RWPE2 (cell line): ENCODE data around the gene PTPRN.

Source experiments
- ATAC-seq: fragments of 200-7000 bp; cut with Tn5 transposase; 3 replicates; pipeline ENCODE4 v1.9.1; 2021; ENCODE audit warnings: low read depth
- DNase-seq: peaks from one replicate; pipeline ENCODE4 v3.0.0-alpha.2; 2020; ENCODE audit warnings: low spot score
- H3K27ac ChIP-seq: fragments of 450-650 bp; 2 replicates; pipeline ENCODE4 v1.5.1; 2017; ENCODE audit warnings: mild to moderate bottlenecking; ENCODE audit not compliant: poor library complexity, severe bottlenecking
- H3K27me3 ChIP-seq: fragments of 250-450 bp; sonication (Bioruptor Pico); 2 replicates; pipeline ENCODE4 v1.5.1; 2021; ENCODE audit warnings: mild to moderate bottlenecking, moderate library complexity; ENCODE audit not compliant: insufficient read depth, poor library complexity, severe bottlenecking
- H3K36me3 ChIP-seq: fragments of 250-450 bp; sonication (Bioruptor Pico); 2 replicates; pipeline ENCODE4 v1.5.1; 2020; ENCODE audit warnings: low read depth, mild to moderate bottlenecking, moderate library complexity
- H3K4me1 ChIP-seq: fragments of 250-450 bp; sonication (Bioruptor Pico); 2 replicates; pipeline ENCODE4 v1.5.1; 2021; ENCODE audit warnings: mild to moderate bottlenecking, moderate library complexity; ENCODE audit not compliant: insufficient read depth, poor library complexity, severe bottlenecking
- H3K4me3 ChIP-seq: fragments of 250-450 bp; sonication (Bioruptor Pico); 2 replicates; pipeline ENCODE4 v1.5.1; 2021; ENCODE audit warnings: mild to moderate bottlenecking, moderate library complexity; ENCODE audit not compliant: severe bottlenecking
- H3K9me3 ChIP-seq: fragments of 250-450 bp; sonication (Bioruptor Pico); 2 replicates; pipeline ENCODE4 v1.5.1; 2021; ENCODE audit warnings: mild to moderate bottlenecking, moderate library complexity; ENCODE audit not compliant: severe bottlenecking
- TF ChIP-seq, protein P1 (sequence below): fragments of 450-650 bp; IDR thresholded peaks from one replicate; pipeline ENCODE4 v1.5.1; 2017; ENCODE audit warnings: mild to moderate bottlenecking, moderate library complexity; ENCODE audit not compliant: poor library complexity, severe bottlenecking

PTPRN gene

GRCh38 chr2:219309278-219309677 lies at the start of gene PTPRN:
PTPRN (minus strand) TSS chr2:219309401; CDS start chr2:219309332, 69 bp downstream.
- peak within 1 kb of the TSS; percentile 14 for H3K4me3 ChIP-seq
- no peaks in the 10 kb centered on the region for H3K4me1 ChIP-seq
- no peaks in the 10 kb centered on the region for H3K36me3 ChIP-seq
- ATAC-seq (no peak), DNase-seq (no peak)
- no peak within 1 kb of the TSS for H3K27ac ChIP-seq
- H3K27me3 ChIP-seq = peaks cover 20% of the 10 kb centered on the region
- H3K9me3 ChIP-seq = no peaks in the 10 kb centered on the region
- TF ChIP-seq, protein P1, sequence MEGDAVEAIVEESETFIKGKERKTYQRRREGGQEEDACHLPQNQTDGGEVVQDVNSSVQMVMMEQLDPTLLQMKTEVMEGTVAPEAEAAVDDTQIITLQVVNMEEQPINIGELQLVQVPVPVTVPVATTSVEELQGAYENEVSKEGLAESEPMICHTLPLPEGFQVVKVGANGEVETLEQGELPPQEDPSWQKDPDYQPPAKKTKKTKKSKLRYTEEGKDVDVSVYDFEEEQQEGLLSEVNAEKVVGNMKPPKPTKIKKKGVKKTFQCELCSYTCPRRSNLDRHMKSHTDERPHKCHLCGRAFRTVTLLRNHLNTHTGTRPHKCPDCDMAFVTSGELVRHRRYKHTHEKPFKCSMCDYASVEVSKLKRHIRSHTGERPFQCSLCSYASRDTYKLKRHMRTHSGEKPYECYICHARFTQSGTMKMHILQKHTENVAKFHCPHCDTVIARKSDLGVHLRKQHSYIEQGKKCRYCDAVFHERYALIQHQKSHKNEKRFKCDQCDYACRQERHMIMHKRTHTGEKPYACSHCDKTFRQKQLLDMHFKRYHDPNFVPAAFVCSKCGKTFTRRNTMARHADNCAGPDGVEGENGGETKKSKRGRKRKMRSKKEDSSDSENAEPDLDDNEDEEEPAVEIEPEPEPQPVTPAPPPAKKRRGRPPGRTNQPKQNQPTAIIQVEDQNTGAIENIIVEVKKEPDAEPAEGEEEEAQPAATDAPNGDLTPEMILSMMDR = no peak

- Histone ChIP-seq H3K4me3 (no peak overlapping the region), H3K27me3 (peaks cover 42% of the 10 kb centered on the region), H3K4me1 (no peaks in the 10 kb centered on the region), H3K36me3 (no peaks in the 10 kb centered on the region), H3K9me3 (no peaks in the 10 kb centered on the region), H3K27ac (no peak overlapping the region)
- peak; percentile 30; the same call in 2 of the 3 replicates for ATAC-seq
- DNase-seq = no peak
- TF ChIP-seq, protein P1 = no peak
These were observed 49.2 kb upstream of the PTPRN start for GRCh38 chr2:219358170-219359075.

DNA sequence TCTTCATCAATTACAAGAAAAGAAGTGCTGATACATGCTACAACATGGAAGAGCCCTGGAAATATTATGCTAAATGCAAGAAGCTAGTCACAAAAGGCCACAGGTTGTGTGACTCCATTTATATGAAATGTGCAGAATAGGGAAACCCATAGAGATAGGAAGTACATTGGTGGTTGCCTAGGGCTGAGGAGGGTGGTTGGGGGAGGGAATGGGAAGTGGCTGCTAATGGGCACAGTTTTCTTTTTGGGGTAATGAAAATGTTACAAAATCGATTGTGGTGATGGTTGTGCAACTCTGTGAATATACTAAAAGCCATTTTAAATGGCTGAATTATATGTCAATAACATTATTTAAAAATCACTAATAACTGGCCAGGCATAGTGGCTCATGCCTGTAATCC lies 47.6 kb upstream of the PTPRN start:
- no peak for DNase-seq
- TF ChIP-seq, protein P1 = no peak
- peaks cover 42% of the 10 kb centered on the region for H3K27me3 ChIP-seq

GRCh38 chr2:219354582-219354981 lies 45.4 kb upstream of the PTPRN start:
- TF ChIP-seq, protein P1 = no peak
- Histone ChIP-seq H3K36me3 (no peaks in the 10 kb centered on the region), H3K4me1 (no peaks in the 10 kb centered on the region), H3K9me3 (no peaks in the 10 kb centered on the region), H3K27ac (no peak overlapping the region), H3K27me3 (peaks cover 30% of the 10 kb centered on the region), H3K4me3 (no peak overlapping the region)
- ATAC-seq (no peak), DNase-seq (no peak)

More for the DNA sequence above, 47.6 kb upstream of the PTPRN start:
- H3K36me3 ChIP-seq = no peaks in the 10 kb centered on the region
- H3K4me3 ChIP-seq = no peak overlapping the region
- ATAC-seq = no peak
- no peaks in the 10 kb centered on the region for H3K4me1 ChIP-seq
- H3K27ac ChIP-seq = no peak overlapping the region
- H3K9me3 ChIP-seq = no peaks in the 10 kb centered on the region

DNA sequence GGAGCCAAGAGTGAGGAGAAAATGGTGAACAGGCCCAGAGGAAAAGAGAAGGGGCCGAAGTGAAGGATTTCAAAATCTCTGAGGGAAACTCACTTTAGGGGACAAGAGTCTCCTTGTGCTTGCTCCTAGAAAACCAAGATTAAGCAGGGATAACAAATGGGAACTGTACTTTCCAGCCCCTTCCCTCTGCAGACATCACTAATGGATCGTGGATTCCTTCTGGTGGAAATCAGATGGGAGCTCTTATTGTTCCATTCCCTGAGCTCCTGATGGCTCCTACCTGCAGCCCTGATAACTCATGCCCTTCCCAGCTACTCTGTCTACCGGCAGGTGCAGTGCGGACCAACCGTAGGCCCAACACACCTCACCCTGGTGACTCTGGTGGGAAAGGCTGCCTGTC lies 43.9 kb upstream of the PTPRN start:
- no peak overlapping the region for H3K27ac ChIP-seq
- H3K4me3 ChIP-seq = no peak overlapping the region
- no peaks in the 10 kb centered on the region for H3K36me3 ChIP-seq
- peaks cover 16% of the 10 kb centered on the region for H3K27me3 ChIP-seq
- no peak for ATAC-seq
- no peaks in the 10 kb centered on the region for H3K9me3 ChIP-seq
- TF ChIP-seq, protein P1 = no peak
- H3K4me1 ChIP-seq = no peaks in the 10 kb centered on the region
- DNase-seq = no peak
